GM12864 (cell line): ENCODE results near the gene POLR1B.
"Not testable (repeated sequence)": the region's sequence is repeated elsewhere in the genome, so short reads cannot be mapped to it uniquely, and the experiment has no call there.

Experiments
- DNase-seq: peaks from one replicate; pipeline ENCODE4 v3.0.0-alpha.2; 2011; ENCODE audit warnings: low read depth
- H3K4me3 ChIP-seq: 2 replicates; pipeline ENCODE4 v1.5.1; 2011; ENCODE audit warnings: mild to moderate bottlenecking, low read depth, low read length, control low read depth
- CTCF ChIP-seq: IDR thresholded peaks from 2 replicates; pipeline ENCODE4 v1.5.1; 2011; ENCODE audit warnings: low read depth, mild to moderate bottlenecking, moderate library complexity, low read length, control low read depth, inconsistent platforms; ENCODE audit errors: missing control alignments

POLR1B gene

GRCh38 chr2:112542984-112543661 lies 858 bp downstream of the POLR1B start:
- no peak for DNase-seq

GRCh38 chr2:112547333-112547732 lies 5.1 kb downstream of the POLR1B start:
- H3K4me3 ChIP-seq, result no peak overlapping the region
- DNase-seq, result no peak
- TF ChIP-seq CTCF, result no peak

More at GRCh38 chr2:112542984-112543661, 858 bp downstream of the POLR1B start:
- peak overlapping the region; percentile 95 for H3K4me3 ChIP-seq
- no peak for TF ChIP-seq CTCF

- no peak for DNase-seq
- TF ChIP-seq CTCF, result no peak
- H3K4me3 ChIP-seq, result no peak overlapping the region
Observed at GRCh38 chr2:112548980-112549379, 6.7 kb downstream of the POLR1B start.

- no peak overlapping the region for H3K4me3 ChIP-seq
- TF ChIP-seq CTCF, result no peak
- no peak for DNase-seq
Observed at GRCh38 chr2:112566104-112566503, 23.8 kb downstream of the POLR1B start.

- DNase-seq, result not testable (repeated sequence)
Observed at GRCh38 chr2:112566508-112566907, 24.2 kb downstream of the POLR1B start.

GRCh38 chr2:112572005-112572404 lies 29.7 kb downstream of the POLR1B start:
- no peak overlapping the region for H3K4me3 ChIP-seq
- TF ChIP-seq CTCF, result no peak

More at GRCh38 chr2:112566508-112566907, 24.2 kb downstream of the POLR1B start:
- not testable (repeated sequence) for H3K4me3 ChIP-seq

GRCh38 chr2:112577756-112578155 lies 35.5 kb downstream of the POLR1B start:
- no peak overlapping the region for H3K4me3 ChIP-seq
- no peak for DNase-seq
- no peak for TF ChIP-seq CTCF

More at GRCh38 chr2:112572005-112572404, 29.7 kb downstream of the POLR1B start:
- no peak for DNase-seq
